GM12892 (cell line): Measurements from ENCODE around the gene SH3RF3.

Source experiments
- POLR2A ChIP-seq: IDR thresholded peaks from 2 replicates; pipeline ENCODE4 v1.6.1; 2011; ENCODE audit warnings: low read depth, low read length, control low read depth
- POLR2AphosphoS5 ChIP-seq: IDR thresholded peaks from 2 replicates; pipeline ENCODE4 v1.6.1; 2011; ENCODE audit warnings: low read depth, low read length, control low read depth
- TAF1 ChIP-seq: IDR thresholded peaks from 2 replicates; pipeline ENCODE4 v1.6.1; 2011; ENCODE audit warnings: low read depth, mild to moderate bottlenecking, control low read depth, low read length, borderline replicate concordance

- no peak for TF ChIP-seq POLR2AphosphoS5
- TF ChIP-seq TAF1, result no peak
- no peak for TF ChIP-seq POLR2A
Measured at GRCh38 chr2:109236147-109236546, 107.1 kb downstream of the SH3RF3 start.
